Astrocyte (in vitro differentiated cells and primary cell): ENCODE measurements around the gene OR2S2.

Experiments used
- EZH2 ChIP-seq: IDR thresholded peaks from 2 replicates; pipeline ENCODE4 v1.6.1; 2012; ENCODE audit warnings: mild to moderate bottlenecking, low read length, inconsistent platforms; ENCODE audit not compliant: insufficient read depth
- TF ChIP-seq, protein P1 (sequence below): IDR thresholded peaks from 2 replicates; pipeline ENCODE4 v1.5.1; 2011; ENCODE audit warnings: low read depth, mild to moderate bottlenecking, inconsistent platforms, low read length, moderate library complexity; ENCODE audit not compliant: insufficient read depth

DNA sequence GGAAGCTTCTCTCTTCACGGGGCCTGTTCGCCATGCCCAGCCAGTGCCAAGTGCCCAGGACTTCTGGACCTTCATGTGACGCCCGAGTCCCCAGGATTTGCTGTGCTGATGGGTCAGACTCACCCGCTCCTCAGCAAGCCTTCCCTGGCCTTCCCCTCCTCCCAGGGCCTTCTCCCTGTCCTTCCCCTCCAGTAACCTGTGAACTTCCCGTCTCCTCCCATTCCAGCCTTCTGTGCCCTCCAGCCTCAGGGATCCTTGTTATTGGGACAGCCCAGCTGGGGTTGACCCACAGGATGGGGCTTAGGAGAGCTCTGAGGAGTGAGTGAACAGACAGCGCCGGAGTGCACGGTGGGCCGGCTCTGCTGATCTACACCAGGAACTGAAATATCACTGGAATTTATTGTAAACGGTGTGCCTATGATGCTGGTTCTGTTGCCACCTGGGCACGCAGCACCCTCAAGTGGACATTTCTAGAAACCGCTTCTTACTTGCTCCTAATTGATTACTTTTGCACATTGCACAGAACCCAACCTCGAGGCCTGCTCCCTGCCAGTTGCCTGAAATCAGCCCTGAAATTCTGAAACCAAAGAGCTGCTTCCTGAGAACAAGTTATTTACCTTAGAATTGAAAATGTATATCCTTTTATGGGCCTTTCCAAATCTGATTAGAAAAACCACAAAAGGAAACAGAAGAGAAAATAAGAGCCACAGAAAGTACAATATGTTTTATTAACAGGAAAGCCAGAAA is 47.2 kb downstream of the OR2S2 start:
- TF ChIP-seq, protein P1, sequence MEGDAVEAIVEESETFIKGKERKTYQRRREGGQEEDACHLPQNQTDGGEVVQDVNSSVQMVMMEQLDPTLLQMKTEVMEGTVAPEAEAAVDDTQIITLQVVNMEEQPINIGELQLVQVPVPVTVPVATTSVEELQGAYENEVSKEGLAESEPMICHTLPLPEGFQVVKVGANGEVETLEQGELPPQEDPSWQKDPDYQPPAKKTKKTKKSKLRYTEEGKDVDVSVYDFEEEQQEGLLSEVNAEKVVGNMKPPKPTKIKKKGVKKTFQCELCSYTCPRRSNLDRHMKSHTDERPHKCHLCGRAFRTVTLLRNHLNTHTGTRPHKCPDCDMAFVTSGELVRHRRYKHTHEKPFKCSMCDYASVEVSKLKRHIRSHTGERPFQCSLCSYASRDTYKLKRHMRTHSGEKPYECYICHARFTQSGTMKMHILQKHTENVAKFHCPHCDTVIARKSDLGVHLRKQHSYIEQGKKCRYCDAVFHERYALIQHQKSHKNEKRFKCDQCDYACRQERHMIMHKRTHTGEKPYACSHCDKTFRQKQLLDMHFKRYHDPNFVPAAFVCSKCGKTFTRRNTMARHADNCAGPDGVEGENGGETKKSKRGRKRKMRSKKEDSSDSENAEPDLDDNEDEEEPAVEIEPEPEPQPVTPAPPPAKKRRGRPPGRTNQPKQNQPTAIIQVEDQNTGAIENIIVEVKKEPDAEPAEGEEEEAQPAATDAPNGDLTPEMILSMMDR, result peak; percentile 42
- no peak for TF ChIP-seq EZH2
